Upper lobe of left lung (tissue), 6 donors: ENCODE data around the gene SPCS3. TPM values are rescaled to one million over a fixed set of nuclear protein-coding genes. Genes with fewer than 3 reads are reported as not detected.

Source experiments
- ATAC-seq, 2 donors: fragments of 200-7000 bp; cut with Tn5 transposase; one replicate each; pipeline ENCODE4 v1.9.1; 2022; ENCODE audit warnings: mild to moderate bottlenecking in 2 of 2, moderate library complexity in 2 of 2; ENCODE audit not compliant: low FRiP score in 2 of 2
- DNase-seq, 2 donors: peaks; one replicate each; pipeline ENCODE4 v3.0.0-alpha.2; 2019 to 2020
- H3K27ac ChIP-seq, 4 donors: fragments of 200-600 bp; sonication (generic); one replicate each; pipeline ENCODE4 v1.5.1; 2016 to 2019
- H3K27me3 ChIP-seq, 4 donors: fragments of 200-600 bp; sonication (generic); one replicate each; pipeline ENCODE4 v1.5.1; 2017 to 2019
- H3K36me3 ChIP-seq, 4 donors: fragments of 200-600 bp; sonication (generic); one replicate each; pipeline ENCODE4 v1.5.1; 2016 to 2019
- H3K4me1 ChIP-seq, 4 donors: fragments of 200-600 bp; sonication (generic); one replicate each; pipeline ENCODE4 v1.5.1; 2018 to 2019
- H3K4me3 ChIP-seq, 4 donors: fragments of 200-600 bp; sonication (generic); one replicate each; pipeline ENCODE4 v1.5.1; 2017 to 2019; ENCODE audit warnings: mild to moderate bottlenecking in 2 of 4, moderate library complexity in 1 of 4
- H3K9me3 ChIP-seq, 4 donors: fragments of 200-600 bp; sonication (generic); one replicate each; pipeline ENCODE4 v1.5.1; 2018 to 2019
- EP300 ChIP-seq, 4 donors: sonication (generic); formaldehyde crosslinking; IDR thresholded peaks; one replicate each; pipeline ENCODE4 v1.5.1; 2017; ENCODE audit warnings: antibody characterized with exemption in 4 of 4, control low read depth in 2 of 4
- POLR2A ChIP-seq, 4 donors: fragments of 450-650 bp; IDR thresholded peaks; one replicate each; pipeline ENCODE4 v1.5.1; 2016 to 2017; ENCODE audit warnings: antibody characterized with exemption in 4 of 4, mild to moderate bottlenecking in 2 of 4
- POLR2AphosphoS5 ChIP-seq, 2 donors: sonication (generic); formaldehyde crosslinking; IDR thresholded peaks; one replicate each; pipeline ENCODE4 v1.5.1; 2017; ENCODE audit warnings: antibody characterized with exemption in 2 of 2
- WGBS, 2 donors: methylation state at CpG; one replicate each; pipeline ENCODE4 v1.1.5; 2017 to 2018; 5-methylcytosine and 5-hydroxymethylcytosine counted together
- total RNA-seq, 6 donors: library from RNA; depleted of rRNA in 4 of 6; stranded (reverse); fragments of >200 nt in 4 of 6; gene quantifications; one replicate each; pipeline versions ENCODE4 v1.1.0 to v1.2.1, GENCODE V29; 2016 to 2021
- TF ChIP-seq, protein P1 (sequence below), 6 experiments: fragments of 450-650 bp in 4 of 6; fragments of 200-600 bp in 2 of 6; sonication (generic) in 2 of 6; IDR thresholded peaks; one replicate each; pipeline ENCODE4 v1.5.1; 2016 to 2019; ENCODE audit warnings: antibody characterized with exemption in 6 of 6
- donor health status: DM: no; HTN: no; CAD: no; lungs with moderate emphysema.
- donor health status: DM: no; HTN: yes; CAD: no; lungs with severe emphysema.

Gene SPCS3
- total RNA-seq: 100 to 1,000 TPM in 3 of 6 donors, 10 to 100 TPM in 3; 47.1 to 157 (median 90.3) TPM

DNA sequence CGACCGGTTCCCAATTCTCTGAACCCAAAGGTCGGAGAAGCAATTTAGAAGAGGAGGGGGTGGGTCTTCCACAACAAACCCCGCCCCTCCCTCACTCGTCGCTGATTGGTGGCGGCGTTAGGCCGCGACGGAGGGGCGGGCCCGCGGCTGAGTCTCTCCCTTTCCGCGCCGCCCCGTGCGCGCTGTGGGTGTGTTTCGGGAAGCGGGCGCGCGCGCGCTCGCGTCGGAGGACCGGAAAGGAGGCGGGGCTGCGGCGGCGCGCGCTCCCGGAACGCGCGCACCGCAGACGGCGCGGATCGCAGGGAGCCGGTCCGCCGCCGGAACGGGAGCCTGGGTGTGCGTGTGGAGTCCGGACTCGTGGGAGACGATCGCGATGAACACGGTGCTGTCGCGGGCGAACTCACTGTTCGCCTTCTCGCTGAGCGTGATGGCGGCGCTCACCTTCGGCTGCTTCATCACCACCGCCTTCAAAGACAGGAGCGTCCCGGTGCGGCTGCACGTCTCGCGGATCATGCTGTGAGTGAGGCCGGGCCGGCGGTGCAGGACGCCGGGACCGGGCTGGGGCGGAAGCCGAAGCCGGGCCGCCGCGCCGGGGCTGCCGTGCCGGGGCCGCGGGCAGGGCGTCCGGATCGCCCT is at the start of gene SPCS3:
TSS of gene SPCS3 (plus strand) at position 263 of the 636 bp plus-strand sequence. CDS start at position 374, 111 bp downstream.
- TF ChIP-seq EP300 (IDR thresholded peaks at IDR 0.05) (peak in 1 of 4 donors; percentile 1), POLR2AphosphoS5 (IDR thresholded peaks at IDR 0.05) (peak; percentile 92 to 95), POLR2A (IDR thresholded peaks at IDR 0.05) (peak in 3 of 4 donors; percentile 69 to 97 (median 88))
- TF ChIP-seq, protein P1, sequence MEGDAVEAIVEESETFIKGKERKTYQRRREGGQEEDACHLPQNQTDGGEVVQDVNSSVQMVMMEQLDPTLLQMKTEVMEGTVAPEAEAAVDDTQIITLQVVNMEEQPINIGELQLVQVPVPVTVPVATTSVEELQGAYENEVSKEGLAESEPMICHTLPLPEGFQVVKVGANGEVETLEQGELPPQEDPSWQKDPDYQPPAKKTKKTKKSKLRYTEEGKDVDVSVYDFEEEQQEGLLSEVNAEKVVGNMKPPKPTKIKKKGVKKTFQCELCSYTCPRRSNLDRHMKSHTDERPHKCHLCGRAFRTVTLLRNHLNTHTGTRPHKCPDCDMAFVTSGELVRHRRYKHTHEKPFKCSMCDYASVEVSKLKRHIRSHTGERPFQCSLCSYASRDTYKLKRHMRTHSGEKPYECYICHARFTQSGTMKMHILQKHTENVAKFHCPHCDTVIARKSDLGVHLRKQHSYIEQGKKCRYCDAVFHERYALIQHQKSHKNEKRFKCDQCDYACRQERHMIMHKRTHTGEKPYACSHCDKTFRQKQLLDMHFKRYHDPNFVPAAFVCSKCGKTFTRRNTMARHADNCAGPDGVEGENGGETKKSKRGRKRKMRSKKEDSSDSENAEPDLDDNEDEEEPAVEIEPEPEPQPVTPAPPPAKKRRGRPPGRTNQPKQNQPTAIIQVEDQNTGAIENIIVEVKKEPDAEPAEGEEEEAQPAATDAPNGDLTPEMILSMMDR (IDR thresholded peaks at IDR 0.05): peak in 2 of 6 experiments; percentile 8 to 20
- 0% methylated on average over 15 to 18 of the region's 94 CpGs for WGBS, 2 donors
- peak within 1 kb of the TSS; percentile 88 to 99 (median 90) for H3K4me3 ChIP-seq
- H3K27ac ChIP-seq: peak within 1 kb of the TSS; percentile 96 to 99 (median 98)
- H3K9me3 ChIP-seq: no peaks in the 10 kb centered on the region
- H3K4me1 ChIP-seq: peaks cover 27 to 42% (median 38%) of the 10 kb centered on the region in 4 donors
- no peaks in the 10 kb centered on the region for H3K27me3 ChIP-seq
- ATAC-seq (peak; percentile 99 to 100), DNase-seq (peak; percentile 98 to 99)
- H3K36me3 ChIP-seq: no peaks in the 10 kb centered on the region

DNA sequence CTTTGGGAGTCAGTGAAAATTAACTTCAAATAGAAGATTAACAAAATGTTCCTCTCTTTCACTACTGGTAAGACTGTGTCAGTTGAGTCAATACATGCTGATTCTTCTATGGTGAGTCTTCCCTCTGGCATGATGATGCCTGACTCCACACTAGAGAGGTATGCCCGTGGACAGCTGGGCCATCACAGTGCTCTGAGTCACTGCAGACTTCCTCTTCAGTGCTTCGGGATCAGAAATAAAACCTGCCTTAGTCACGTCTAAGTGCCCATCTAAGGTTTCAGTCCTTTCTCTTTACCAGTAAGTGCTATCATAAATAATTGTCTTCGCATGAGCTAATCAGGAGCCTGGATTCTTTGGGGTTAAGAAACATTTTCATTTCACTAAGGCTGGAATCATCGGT is 49.1 kb upstream of the SPCS3 start:
- H3K27ac ChIP-seq: no peak overlapping the region
- H3K27me3 ChIP-seq: no peaks in the 10 kb centered on the region
- WGBS, 2 donors: 68 to 85% methylated on average over 5 of the region's 5 CpGs
- no peaks in the 10 kb centered on the region for H3K4me1 ChIP-seq
- ATAC-seq (peak in 1 of 2 donors; percentile 34), DNase-seq (no peak)
- no peaks in the 10 kb centered on the region for H3K36me3 ChIP-seq
- no peak overlapping the region for H3K4me3 ChIP-seq
- TF ChIP-seq EP300 (IDR thresholded peaks at IDR 0.05): no peak
- TF ChIP-seq POLR2AphosphoS5 (IDR thresholded peaks at IDR 0.05): no peak
- H3K9me3 ChIP-seq: no peaks in the 10 kb centered on the region

DNA sequence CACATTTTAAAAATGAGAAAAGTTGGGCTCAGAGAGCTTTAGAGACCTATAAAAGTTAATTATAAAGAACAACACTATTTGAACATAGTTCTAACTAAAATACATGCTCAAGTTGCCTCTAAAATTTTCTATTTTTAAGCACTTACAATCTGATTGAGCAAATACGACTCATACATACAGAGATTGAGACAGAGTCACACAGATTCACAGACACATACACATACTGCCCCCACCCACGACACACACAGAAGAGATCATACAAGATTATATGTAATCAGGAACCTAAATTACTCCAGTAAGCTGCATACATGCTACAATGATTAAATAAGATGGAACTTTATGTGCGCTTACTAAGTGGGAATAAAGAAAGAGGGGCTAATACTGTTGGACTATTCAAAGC is 48.0 kb upstream of the SPCS3 start:
- TF ChIP-seq, protein P1 (IDR thresholded peaks at IDR 0.05): no peak

GRCh38 chr4:176272799-176273198 is 47.0 kb upstream of the SPCS3 start:
- 59 to 68% methylated on average over 3 of the region's 3 CpGs for WGBS, 2 donors
- Histone ChIP-seq H3K36me3 (no peaks in the 10 kb centered on the region), H3K27ac (no peak overlapping the region), H3K9me3 (no peaks in the 10 kb centered on the region), H3K27me3 (no peaks in the 10 kb centered on the region), H3K4me3 (no peak overlapping the region), H3K4me1 (no peaks in the 10 kb centered on the region)
- no peak for TF ChIP-seq EP300 (IDR thresholded peaks at IDR 0.05)
- TF ChIP-seq POLR2AphosphoS5 (IDR thresholded peaks at IDR 0.05): no peak
- TF ChIP-seq, protein P1 (IDR thresholded peaks at IDR 0.05): no peak
- TF ChIP-seq POLR2A (IDR thresholded peaks at IDR 0.05): no peak
- DNase-seq (no peak), ATAC-seq (no peak)

More for the DNA sequence above, 48.0 kb upstream of the SPCS3 start:
- Histone ChIP-seq H3K4me3 (no peak overlapping the region), H3K27me3 (no peaks in the 10 kb centered on the region), H3K4me1 (no peaks in the 10 kb centered on the region), H3K36me3 (no peaks in the 10 kb centered on the region), H3K9me3 (no peaks in the 10 kb centered on the region), H3K27ac (no peak overlapping the region)
- ATAC-seq (no peak), DNase-seq (no peak)
- 85 to 87% methylated on average over 3 of the region's 3 CpGs for WGBS, 2 donors

- Histone ChIP-seq H3K27me3 (no peaks in the 10 kb centered on the region), H3K36me3 (no peaks in the 10 kb centered on the region), H3K4me3 (no peak overlapping the region), H3K27ac (no peak overlapping the region), H3K9me3 (no peaks in the 10 kb centered on the region), H3K4me1 (no peaks in the 10 kb centered on the region)
- no peak for TF ChIP-seq POLR2AphosphoS5 (IDR thresholded peaks at IDR 0.05)
- TF ChIP-seq, protein P1 (IDR thresholded peaks at IDR 0.05): no peak
- no peak for TF ChIP-seq POLR2A (IDR thresholded peaks at IDR 0.05)
- no peak for TF ChIP-seq EP300 (IDR thresholded peaks at IDR 0.05)
- DNase-seq (no peak), ATAC-seq (no peak)
- 79 to 83% methylated on average over 4 of the region's 4 CpGs for WGBS, 2 donors
Observed at GRCh38 chr4:176273736-176274135, 46.0 kb upstream of the SPCS3 start.
